Psoas muscle (tissue), 8 donors: ENCODE measurements around the gene CHD2. TPM values are rescaled to one million over a fixed set of nuclear protein-coding genes. Genes with fewer than 3 reads are reported as not detected.

Experiments used
- ATAC-seq, 4 donors: fragments of 200-7000 bp; cut with Tn5 transposase; one replicate each; pipeline ENCODE4 v1.9.1; 2020; ENCODE audit warnings: moderate library complexity in 3 of 4, mild to moderate bottlenecking in 2 of 4
- DNase-seq, 2 donors: peaks; one replicate each; pipeline ENCODE4 v3.0.0-alpha.2; 2020
- H3K27ac ChIP-seq: fragments of 200-600 bp; one replicate; pipeline ENCODE4 v1.8.0; 2022
- H3K27me3 ChIP-seq, 3 donors: fragments of 200-600 bp in 1 of 3; one replicate each; pipeline versions ENCODE4 v1.6.1 to v1.8.0; 2013 to 2022; ENCODE audit warnings: low read length in 2 of 3, mild to moderate bottlenecking in 2 of 3, moderate library complexity in 1 of 3; ENCODE audit not compliant: insufficient read depth in 3 of 3
- H3K36me3 ChIP-seq, 2 donors: fragments of 200-600 bp in 1 of 2; one replicate each; pipeline versions ENCODE4 v1.6.1 to v1.8.0; 2013 to 2022; ENCODE audit warnings: low read depth in 1 of 2, mild to moderate bottlenecking in 1 of 2, moderate library complexity in 1 of 2; ENCODE audit not compliant: insufficient read depth in 1 of 2
- H3K4me1 ChIP-seq: fragments of 200-600 bp; one replicate; pipeline ENCODE4 v1.8.0; 2022
- H3K4me3 ChIP-seq: fragments of 200-600 bp; one replicate; pipeline ENCODE4 v1.8.0; 2022; ENCODE audit warnings: mild to moderate bottlenecking
- H3K9me3 ChIP-seq: fragments of 200-600 bp; one replicate; pipeline ENCODE4 v1.8.0; 2022
- CTCF ChIP-seq: fragments of 200-600 bp; IDR thresholded peaks from one replicate; pipeline ENCODE4 v1.8.0; 2022; ENCODE audit warnings: antibody characterized with exemption
- WGBS, 3 donors: extraction: QIAGEN DNeasy Blood & Tissue Kit; methylation state at CpG; one replicate each; pipeline versions ENCODE4 v1.1.6 to v1.1.7; 2013; 5-methylcytosine and 5-hydroxymethylcytosine counted together
- intact Hi-C, 2 donors: fragments of 100-400 bp; cut with DNase I; formaldehyde crosslinking; loops; one replicate each; pipeline versions ENCODE4 v1.11.0 to v1.14.2; 2022
- polyA plus RNA-seq, 3 donors: library from polyadenylated mRNA; stranded (reverse); fragments of 200-250 nt; gene quantifications; one replicate each; pipeline ENCODE4 v1.2.3, GENCODE V29; 2013
- total RNA-seq, 4 donors: library from RNA; stranded (reverse); fragmentation: NEBNext Ultra II Directional in 2 of 4; extraction: Animal tissue kit (Norgen Biotek cat#: 25700) in 2 of 4; gene quantifications; one replicate each; pipeline versions ENCODE4 v1.2.1 to v1.2.4, GENCODE V29; 2021 to 2023
- donor health status: healthy with polysubstance abuse.
- donor health status: DM: no; HTN: no; CAD: no; lungs with moderate emphysema.
- donor health status: Bipolar disorder and iron deficiency.
- donor health status: healthy.
- donor health status: DM: yes; HTN: yes; CAD: no.
- donor health status: DM: no; HTN: no; CAD: no.
- donor health status: DM: no; HTN: no; CAD: no.
- donor health status: DM: yes; HTN: yes; CAD: no.

CHD2 gene
- total and polyA plus RNA-seq, 7 donors: 11.1 to 53.0 (median 40.9) TPM

- Histone ChIP-seq H3K27me3 (no peaks in the 10 kb centered on the region), H3K9me3 (no peaks in the 10 kb centered on the region), H3K4me3 (no peak overlapping the region), H3K27ac (peak overlapping the region; percentile 61), H3K36me3 (peaks cover 22 to 99% of the 10 kb centered on the region in 2 donors), H3K4me1 (peaks cover 17% of the 10 kb centered on the region)
- WGBS, 3 donors: 29 to 46% (median 38%) methylated on average over 4 of the region's 4 CpGs
- TF ChIP-seq CTCF: no peak
- intact Hi-C loops: loop anchor here in 1 of 2 donors (5.0 kb wide), 1 partner anchor 203 kb away; no protein-coding TSS in a partner anchor
- DNase-seq (no peak), ATAC-seq (peak; percentile 39 to 63 (median 45))
Observed at GRCh38 chr15:93005133-93005532, 105.0 kb downstream of the CHD2 start.

- no peak for TF ChIP-seq CTCF
- WGBS, 3 donors: 90 to 96% (median 93%) methylated on average over 3 of the region's 3 CpGs
- intact Hi-C loops: loop anchor here in 1 of 2 donors (5.0 kb wide), 1 partner anchor 206 kb away; no protein-coding TSS in a partner anchor
- H3K9me3 ChIP-seq: no peaks in the 10 kb centered on the region
- peaks cover 17% of the 10 kb centered on the region for H3K4me1 ChIP-seq
- ATAC-seq: no peak
- DNase-seq: no peak
- no peak overlapping the region for H3K4me3 ChIP-seq
- H3K27me3 ChIP-seq: no peaks in the 10 kb centered on the region
- peak overlapping the region; percentile 24 for H3K27ac ChIP-seq
- H3K36me3 ChIP-seq: peaks cover 17 to 99% of the 10 kb centered on the region in 2 donors
Observed at GRCh38 chr15:93007994-93008393, 107.9 kb downstream of the CHD2 start.

DNA sequence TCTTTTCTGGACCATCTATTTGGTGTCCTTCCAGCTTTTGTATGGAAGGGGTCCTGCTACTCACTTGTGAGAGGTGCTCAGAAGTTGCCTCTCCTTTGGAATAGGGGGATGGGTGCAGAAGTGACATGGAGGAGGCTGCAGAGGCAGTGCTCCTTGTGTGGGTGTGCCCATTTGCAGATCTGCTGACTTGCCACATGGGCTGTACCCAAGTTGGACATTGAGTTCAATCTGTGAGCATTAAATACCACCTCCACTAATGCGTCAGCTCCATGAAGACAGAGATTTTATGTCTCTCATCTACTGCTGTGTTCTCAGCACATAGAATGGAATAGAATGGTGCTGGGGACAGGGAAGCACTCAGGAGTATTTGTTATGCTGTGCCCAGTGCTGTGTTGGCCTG is 112.7 kb downstream of the CHD2 start:
- TF ChIP-seq CTCF: no peak
- Histone ChIP-seq H3K27ac (no peak overlapping the region), H3K27me3 (no peaks in the 10 kb centered on the region)

GRCh38 chr15:93017526-93017925 is 117.4 kb downstream of the CHD2 start:
- Histone ChIP-seq H3K4me3 (no peak overlapping the region), H3K36me3 (peaks cover 23 to 100% of the 10 kb centered on the region in 2 donors), H3K4me1 (peaks cover 3% of the 10 kb centered on the region), H3K27ac (peak overlapping the region; percentile 54), H3K9me3 (no peaks in the 10 kb centered on the region), H3K27me3 (no peaks in the 10 kb centered on the region)
- WGBS, 3 donors: 83 to 89% (median 86%) methylated on average over 6 of the region's 6 CpGs
- intact Hi-C loops: loop anchor here in 1 of 2 donors (10.0 kb wide), 1 partner anchor 63 kb away; no protein-coding TSS in a partner anchor
- no peak for DNase-seq
- ATAC-seq: no peak
- TF ChIP-seq CTCF: no peak

More for the DNA sequence above, 112.7 kb downstream of the CHD2 start:
- ATAC-seq: peak in 2 of 4 donors; percentile 25 to 35
- H3K4me1 ChIP-seq: no peaks in the 10 kb centered on the region
- H3K36me3 ChIP-seq: peaks cover 24 to 100% of the 10 kb centered on the region in 2 donors
- H3K4me3 ChIP-seq: no peak overlapping the region
- 38 to 95% (median 81%) methylated on average over 1 of the region's 1 CpG for WGBS, 3 donors
- no peaks in the 10 kb centered on the region for H3K9me3 ChIP-seq
- intact Hi-C loops: loop anchor here (5.0 to 10.0 kb wide), 2 partner anchors 58 to 75 kb away; no protein-coding TSS in a partner anchor
- DNase-seq: no peak

- intact Hi-C loops: loop anchor here in 1 of 2 donors (10.0 kb wide), 1 partner anchor 64 kb away; no protein-coding TSS in a partner anchor
- DNase-seq (no peak), ATAC-seq (peak; percentile 42 to 73 (median 60))
Observed at GRCh38 chr15:93018574-93018973, 118.5 kb downstream of the CHD2 start.

More at GRCh38 chr15:93018574-93018973, 118.5 kb downstream of the CHD2 start:
- no peaks in the 10 kb centered on the region for H3K27me3 ChIP-seq
- WGBS, 3 donors: 61 to 83% (median 62%) methylated on average over 4 of the region's 4 CpGs
- no peaks in the 10 kb centered on the region for H3K9me3 ChIP-seq
- H3K4me3 ChIP-seq: no peak overlapping the region
- peaks cover 16 to 100% of the 10 kb centered on the region in 2 donors for H3K36me3 ChIP-seq
- H3K27ac ChIP-seq: peak overlapping the region; percentile 54
- TF ChIP-seq CTCF: peak; percentile 39
- H3K4me1 ChIP-seq: peaks cover 3% of the 10 kb centered on the region
